HepG2 (cell line): ENCODE data around the gene CROCC.
"Not testable (repeated sequence)": the region's sequence is repeated elsewhere in the genome, so short reads cannot be mapped to it uniquely, and the experiment has no call there.

Experiments
- CTCF ChIP-seq: sonication (generic); formaldehyde crosslinking; IDR thresholded peaks from 2 replicates; pipeline ENCODE4 v1.5.0; 2020; ENCODE audit warnings: mild to moderate bottlenecking, missing genetic modification reagents, moderate library complexity
- MTA1 ChIP-seq: sonication (generic); formaldehyde crosslinking; IDR thresholded peaks from 2 replicates; pipeline ENCODE4 v1.4.0; 2020; ENCODE audit warnings: missing genetic modification reagents, mild to moderate bottlenecking, borderline replicate concordance
- SP1 ChIP-seq, 2 experiments: fragments of 450-650 bp in 1 of 2; sonication (generic) in 1 of 2; formaldehyde crosslinking in 1 of 2; IDR thresholded peaks; 2 replicates each; pipeline versions ENCODE4 v1.4.0 to v1.6.1; 2016 to 2020; ENCODE audit warnings: missing genetic modification reagents in 1 of 2

GRCh38 chr1:16895233-16895597, 26.5 kb upstream of the CROCC start:
- not testable (repeated sequence) for TF ChIP-seq CTCF (CRISPR knock-in tag); MTA1; SP1 (IDR thresholded peaks at IDR 0.05); SP1 (CRISPR knock-in tag; IDR thresholded peaks at IDR 0.05)
